Gastroesophageal sphincter (tissue), 4 donors: ENCODE data around the gene SMC6. TPM values are rescaled to one million over a fixed set of nuclear protein-coding genes. Genes with fewer than 3 reads are reported as not detected.

Experiments
- ATAC-seq: fragments of 150-250 bp; one replicate; pipeline ENCODE4 v1.9.1; 2016; ENCODE audit warnings: mild to moderate bottlenecking, moderate library complexity
- H3K27ac ChIP-seq, 4 donors: fragments of 200-600 bp; sonication (generic) in 3 of 4; 1 replicate in 3 of 4; 2 replicates in 1 of 4; pipeline ENCODE4 v1.5.1; 2016 to 2019
- H3K27me3 ChIP-seq: fragments of 200-600 bp; sonication (generic); one replicate; pipeline ENCODE4 v1.5.1; 2019
- H3K36me3 ChIP-seq, 2 donors: fragments of 200-600 bp; sonication (generic); one replicate each; pipeline ENCODE4 v1.5.1; 2019; ENCODE audit warnings: control low read depth in 1 of 2
- H3K4me1 ChIP-seq, 3 donors: fragments of 200-600 bp; sonication (generic); 1 replicate in 2 of 3; 2 replicates in 1 of 3; pipeline ENCODE4 v1.5.1; 2016 to 2019; ENCODE audit warnings: control low read depth in 2 of 3
- H3K4me3 ChIP-seq, 2 donors: fragments of 200-600 bp; sonication (generic); one replicate each; pipeline ENCODE4 v1.5.1; 2019; ENCODE audit warnings: mild to moderate bottlenecking in 1 of 2, moderate library complexity in 1 of 2
- H3K9me3 ChIP-seq, 3 donors: fragments of 200-600 bp; sonication (generic); one replicate each; pipeline ENCODE4 v1.5.1; 2017 to 2019; ENCODE audit warnings: control low read depth in 2 of 3
- EP300 ChIP-seq: sonication (generic); formaldehyde crosslinking; IDR thresholded peaks from one replicate; pipeline ENCODE4 v1.6.1; 2017; ENCODE audit warnings: antibody characterized with exemption, mild to moderate bottlenecking
- POLR2A ChIP-seq, 2 donors: fragments of 450-650 bp; IDR thresholded peaks; one replicate each; pipeline ENCODE4 v1.6.1; 2017; ENCODE audit warnings: antibody characterized with exemption in 2 of 2, mild to moderate bottlenecking in 2 of 2, moderate library complexity in 1 of 2
- POLR2AphosphoS5 ChIP-seq: sonication (generic); formaldehyde crosslinking; IDR thresholded peaks from one replicate; pipeline ENCODE4 v1.6.1; 2017; ENCODE audit warnings: antibody characterized with exemption
- WGBS, 2 donors: methylation state at CpG; one replicate each; pipeline ENCODE4 v1.1.5; 2018; ENCODE audit warnings: low coverage in 1 of 2; 5-methylcytosine and 5-hydroxymethylcytosine counted together
- total RNA-seq, 4 donors: library from RNA; depleted of rRNA; stranded (reverse); fragments of >200 nt; gene quantifications; one replicate each; pipeline ENCODE4 v1.1.0, GENCODE V29; 2016
- TF ChIP-seq, protein P1 (sequence below), 4 experiments: fragments of 200-600 bp in 2 of 4; fragments of 450-650 bp in 2 of 4; sonication (generic) in 1 of 4; IDR thresholded peaks; one replicate each; pipeline ENCODE4 v1.5.1; 2017 to 2019; ENCODE audit warnings: antibody characterized with exemption in 4 of 4, mild to moderate bottlenecking in 2 of 4, moderate library complexity in 2 of 4

Gene SMC6
- total RNA-seq, 4 donors from 2014 or later, result 11.2 to 16.7 (median 14.1) TPM

DNA sequence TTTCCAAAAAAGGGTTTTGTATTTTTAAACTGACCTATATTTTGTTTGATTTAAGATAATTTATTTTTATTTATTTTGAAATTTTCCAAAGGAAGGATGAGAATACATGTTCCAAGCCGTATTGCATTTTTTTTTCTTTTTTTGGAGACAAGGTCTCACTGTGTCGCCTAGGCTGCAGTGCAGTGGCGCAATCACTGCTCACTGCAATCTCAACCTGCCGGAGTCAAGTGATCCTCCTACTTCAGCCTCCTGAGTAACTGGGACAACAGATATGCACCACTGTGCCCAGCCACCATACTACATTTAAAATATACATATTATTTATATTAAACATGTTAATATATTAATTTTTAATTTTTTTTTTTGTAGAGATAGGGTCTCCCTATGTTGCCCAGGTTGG lies 15.3 kb upstream of the SMC6 start:
- Histone ChIP-seq H3K4me1 (no peaks in the 10 kb centered on the region), H3K27ac (no peak overlapping the region), H3K27me3 (no peaks in the 10 kb centered on the region), H3K9me3 (no peaks in the 10 kb centered on the region), H3K36me3 (no peaks in the 10 kb centered on the region), H3K4me3 (no peak overlapping the region)
- ATAC-seq, result no peak
- WGBS, 2 donors, result 96 to 100% methylated on average over 4 of the region's 4 CpGs
- no peak for TF ChIP-seq POLR2AphosphoS5

DNA sequence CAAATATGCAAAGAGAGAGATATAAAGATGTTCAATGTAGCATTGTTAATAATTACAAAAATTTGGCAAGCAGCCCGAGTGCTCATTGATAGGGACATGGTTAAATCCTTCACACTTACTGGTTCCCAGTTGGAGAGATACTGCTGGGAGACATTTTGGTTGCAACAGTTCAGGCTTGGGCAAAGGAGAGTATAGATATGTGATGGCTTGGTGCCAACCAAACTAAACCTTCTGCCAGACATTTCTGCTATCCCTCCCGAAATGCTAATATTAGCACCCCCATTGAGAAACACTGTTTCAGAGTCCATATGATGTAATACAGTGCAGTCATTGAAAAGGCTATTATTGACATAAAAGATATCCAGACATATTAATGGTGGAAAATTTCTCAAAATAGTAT lies 11.8 kb upstream of the SMC6 start:
- 84% methylated on average over 2 of the region's 2 CpGs; no CpG with 5 or more reads in 1 of the 2 donors for WGBS, 2 donors
- Histone ChIP-seq H3K9me3 (no peaks in the 10 kb centered on the region), H3K36me3 (no peaks in the 10 kb centered on the region), H3K4me3 (no peak overlapping the region), H3K27ac (no peak overlapping the region), H3K4me1 (no peaks in the 10 kb centered on the region), H3K27me3 (no peaks in the 10 kb centered on the region)
- TF ChIP-seq POLR2AphosphoS5 (no peak), POLR2A (IDR thresholded peaks at IDR 0.05) (no peak), EP300 (no peak)
- TF ChIP-seq, protein P1, sequence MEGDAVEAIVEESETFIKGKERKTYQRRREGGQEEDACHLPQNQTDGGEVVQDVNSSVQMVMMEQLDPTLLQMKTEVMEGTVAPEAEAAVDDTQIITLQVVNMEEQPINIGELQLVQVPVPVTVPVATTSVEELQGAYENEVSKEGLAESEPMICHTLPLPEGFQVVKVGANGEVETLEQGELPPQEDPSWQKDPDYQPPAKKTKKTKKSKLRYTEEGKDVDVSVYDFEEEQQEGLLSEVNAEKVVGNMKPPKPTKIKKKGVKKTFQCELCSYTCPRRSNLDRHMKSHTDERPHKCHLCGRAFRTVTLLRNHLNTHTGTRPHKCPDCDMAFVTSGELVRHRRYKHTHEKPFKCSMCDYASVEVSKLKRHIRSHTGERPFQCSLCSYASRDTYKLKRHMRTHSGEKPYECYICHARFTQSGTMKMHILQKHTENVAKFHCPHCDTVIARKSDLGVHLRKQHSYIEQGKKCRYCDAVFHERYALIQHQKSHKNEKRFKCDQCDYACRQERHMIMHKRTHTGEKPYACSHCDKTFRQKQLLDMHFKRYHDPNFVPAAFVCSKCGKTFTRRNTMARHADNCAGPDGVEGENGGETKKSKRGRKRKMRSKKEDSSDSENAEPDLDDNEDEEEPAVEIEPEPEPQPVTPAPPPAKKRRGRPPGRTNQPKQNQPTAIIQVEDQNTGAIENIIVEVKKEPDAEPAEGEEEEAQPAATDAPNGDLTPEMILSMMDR (IDR thresholded peaks at IDR 0.05), result no peak
- ATAC-seq, result no peak

- no peak for ATAC-seq
- no peak overlapping the region for H3K4me3 ChIP-seq
- 83 to 93% methylated on average over 10 of the region's 10 CpGs for WGBS, 2 donors
- no peaks in the 10 kb centered on the region for H3K36me3 ChIP-seq
- H3K4me1 ChIP-seq, result no peaks in the 10 kb centered on the region
- no peaks in the 10 kb centered on the region for H3K9me3 ChIP-seq
- no peak for TF ChIP-seq POLR2A (IDR thresholded peaks at IDR 0.05)
- no peak for TF ChIP-seq POLR2AphosphoS5
- TF ChIP-seq EP300, result no peak
- TF ChIP-seq, protein P1 (IDR thresholded peaks at IDR 0.05), result no peak
- H3K27ac ChIP-seq, result no peak overlapping the region
- no peaks in the 10 kb centered on the region for H3K27me3 ChIP-seq
Observed at GRCh38 chr2:17763641-17764333, 10.2 kb upstream of the SMC6 start.

DNA sequence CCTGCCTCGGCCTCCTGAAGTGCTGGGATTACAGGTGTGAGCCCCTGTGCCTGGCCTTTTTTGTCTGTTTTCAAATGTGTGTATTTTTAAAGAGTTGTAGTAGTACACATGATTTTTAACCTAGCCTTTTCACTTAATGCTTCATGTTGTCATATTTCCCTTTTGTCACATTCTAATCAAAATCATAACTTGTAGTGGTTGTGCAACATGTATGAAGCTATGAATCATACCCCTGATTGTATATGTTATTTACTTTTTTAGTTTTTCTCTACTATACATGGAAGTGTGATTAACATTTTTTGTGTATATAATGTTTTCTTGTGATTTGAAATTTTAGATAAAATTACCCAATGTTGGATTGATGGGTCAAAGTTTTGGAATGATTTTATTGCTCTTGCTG lies 8.8 kb upstream of the SMC6 start:
- Histone ChIP-seq H3K27ac (no peak overlapping the region), H3K27me3 (no peaks in the 10 kb centered on the region), H3K9me3 (no peaks in the 10 kb centered on the region), H3K4me3 (no peak overlapping the region), H3K36me3 (no peaks in the 10 kb centered on the region), H3K4me1 (no peaks in the 10 kb centered on the region)
- TF ChIP-seq, protein P1 (IDR thresholded peaks at IDR 0.05), result no peak
- TF ChIP-seq EP300 (no peak), POLR2A (IDR thresholded peaks at IDR 0.05) (no peak), POLR2AphosphoS5 (no peak)
- 100% methylated on average over 1 of the region's 1 CpG for WGBS, 2 donors
- ATAC-seq, result no peak

DNA sequence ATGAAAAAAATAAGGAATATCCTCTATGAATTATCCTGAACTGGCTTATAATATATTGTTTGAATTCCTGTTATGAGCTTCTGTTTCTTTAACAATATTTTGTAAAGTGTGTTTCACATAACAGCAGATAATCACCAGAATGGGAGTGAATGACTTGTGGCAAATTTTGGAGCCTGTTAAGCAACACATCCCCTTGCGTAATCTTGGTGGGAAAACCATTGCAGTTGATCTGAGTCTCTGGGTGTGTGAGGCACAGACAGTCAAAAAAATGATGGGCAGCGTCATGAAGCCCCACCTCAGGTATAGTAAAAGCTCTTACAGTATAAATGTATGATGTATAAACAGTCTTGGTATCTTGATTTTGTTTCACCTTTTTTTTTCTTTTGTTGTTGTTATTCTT lies 6.2 kb upstream of the SMC6 start:
- no peak overlapping the region for H3K4me3 ChIP-seq
- no peak overlapping the region for H3K27ac ChIP-seq
- WGBS, 2 donors, result 83 to 100% methylated on average over 2 of the region's 2 CpGs
- H3K4me1 ChIP-seq, result peaks cover 0 to 2% (median 0%) of the 10 kb centered on the region in 3 donors
- no peaks in the 10 kb centered on the region for H3K36me3 ChIP-seq
- ATAC-seq, result no peak
- no peaks in the 10 kb centered on the region for H3K27me3 ChIP-seq
- TF ChIP-seq, protein P1 (IDR thresholded peaks at IDR 0.05), result no peak
- no peak for TF ChIP-seq EP300
- no peak for TF ChIP-seq POLR2A (IDR thresholded peaks at IDR 0.05)
- no peak for TF ChIP-seq POLR2AphosphoS5
- H3K9me3 ChIP-seq, result no peaks in the 10 kb centered on the region
